HG03565 (cell line): ENCODE results near the gene MED16.

Experiments
- ATAC-seq: cut with Tn5 transposase; IDR thresholded peaks from one replicate; pipeline ENCODE4 v1.9.1; 2021; ENCODE audit warnings: mild to moderate bottlenecking, moderate library complexity; ENCODE audit not compliant: unreplicated experiment

Gene MED16

DNA sequence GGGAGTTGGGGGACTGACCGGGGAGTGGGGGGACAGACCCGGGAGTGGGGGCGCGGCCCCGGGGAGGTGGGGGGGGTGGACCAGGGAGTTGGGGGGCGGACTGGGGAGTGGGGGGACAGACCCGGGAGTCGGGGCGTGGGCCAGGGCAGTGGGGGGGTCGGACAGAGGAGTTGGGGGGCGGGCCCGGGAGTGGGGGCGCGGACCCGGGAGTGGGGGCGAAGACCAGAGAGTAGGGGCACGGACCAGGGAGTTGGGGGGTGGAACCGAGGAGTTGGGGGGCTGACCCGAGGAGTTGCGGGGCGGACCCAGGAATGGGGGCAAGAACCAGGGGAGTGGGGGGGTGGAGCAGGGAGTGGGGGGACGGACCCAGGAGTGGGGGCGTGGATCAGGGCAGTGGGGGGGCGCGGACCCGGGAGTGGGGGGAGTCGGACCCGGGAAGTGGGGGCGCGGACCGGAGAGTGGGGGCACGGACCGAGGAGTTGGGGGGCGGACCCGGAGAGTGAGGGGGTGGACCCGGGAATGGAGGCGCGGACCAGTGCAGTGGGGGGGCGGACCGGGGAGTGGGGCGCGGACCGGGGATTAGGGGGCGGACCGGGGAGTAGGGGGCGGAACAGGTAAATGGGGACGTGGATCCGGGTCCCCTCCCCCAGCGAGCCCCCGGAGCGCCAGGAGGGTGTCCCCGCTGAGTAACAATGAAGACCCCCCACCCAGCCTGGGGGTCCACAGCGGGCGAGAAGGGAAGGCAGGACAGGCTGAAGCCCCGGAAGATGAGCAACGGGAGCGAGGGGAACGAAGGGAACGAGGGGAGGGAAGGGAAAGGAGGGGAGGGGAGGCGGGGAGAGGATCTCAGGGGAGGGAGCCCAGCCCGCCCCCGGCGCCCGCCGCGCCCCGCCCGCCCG is 19.4 kb upstream of the MED16 start:
- ATAC-seq = no peak

- ATAC-seq = no peak
These were observed 18.4 kb upstream of the MED16 start for GRCh38 chr19:911197-912033.

DNA sequence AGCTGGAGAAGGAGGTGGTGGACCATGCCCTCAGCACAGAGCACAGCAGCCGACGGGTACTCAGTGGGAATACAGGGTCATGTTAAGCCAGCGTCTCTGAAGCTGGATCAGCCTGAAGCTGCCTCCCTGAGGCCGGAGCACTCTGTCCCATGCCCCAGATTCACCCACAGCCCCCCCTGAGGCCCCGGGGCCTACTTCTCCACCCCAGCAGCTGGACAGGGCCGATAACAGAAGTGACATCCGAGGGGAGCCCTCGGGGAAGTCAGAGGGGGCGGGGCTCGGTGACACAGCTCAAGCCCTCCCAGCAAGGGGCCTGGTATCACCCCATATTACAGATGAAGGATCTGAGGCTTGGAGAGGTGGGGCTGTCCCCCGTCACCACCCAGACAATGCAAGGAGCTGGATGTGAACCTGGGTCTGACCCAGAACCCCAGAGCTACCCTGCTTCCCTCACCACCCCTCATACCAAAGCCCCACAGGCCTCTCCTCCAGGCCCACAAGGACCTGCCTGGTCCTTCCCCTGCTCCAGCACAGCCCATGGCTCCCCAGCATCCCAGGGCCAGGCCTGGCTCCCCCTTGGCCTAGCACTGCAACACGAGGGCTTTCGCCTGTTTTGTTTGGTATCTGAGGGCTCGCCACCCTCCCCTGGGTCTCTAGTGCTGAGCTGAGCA is 14.3 kb upstream of the MED16 start:
- ATAC-seq = no peak

DNA sequence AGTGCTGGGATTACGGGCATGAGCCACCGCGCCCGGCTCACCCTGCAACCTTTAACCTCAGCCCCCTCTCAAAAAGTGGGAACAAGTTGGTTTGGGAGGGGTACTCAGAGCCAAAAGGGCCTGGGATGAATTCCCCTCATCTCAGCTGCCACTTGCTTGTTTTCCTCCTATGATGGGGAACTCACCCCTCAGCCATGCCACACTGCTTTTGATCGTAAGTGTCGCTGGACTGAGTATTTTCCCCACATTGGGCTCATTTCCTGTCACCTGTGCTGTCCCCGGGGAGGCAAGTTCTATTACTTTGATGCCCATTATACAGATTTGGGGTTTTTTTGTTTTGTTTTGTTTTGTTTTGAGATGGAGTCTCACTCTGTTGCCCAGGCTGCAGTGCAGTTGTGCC is 13.5 kb upstream of the MED16 start:
- ATAC-seq = no peak

GRCh38 chr19:904545-904944 is 11.6 kb upstream of the MED16 start:
- ATAC-seq = no peak

DNA sequence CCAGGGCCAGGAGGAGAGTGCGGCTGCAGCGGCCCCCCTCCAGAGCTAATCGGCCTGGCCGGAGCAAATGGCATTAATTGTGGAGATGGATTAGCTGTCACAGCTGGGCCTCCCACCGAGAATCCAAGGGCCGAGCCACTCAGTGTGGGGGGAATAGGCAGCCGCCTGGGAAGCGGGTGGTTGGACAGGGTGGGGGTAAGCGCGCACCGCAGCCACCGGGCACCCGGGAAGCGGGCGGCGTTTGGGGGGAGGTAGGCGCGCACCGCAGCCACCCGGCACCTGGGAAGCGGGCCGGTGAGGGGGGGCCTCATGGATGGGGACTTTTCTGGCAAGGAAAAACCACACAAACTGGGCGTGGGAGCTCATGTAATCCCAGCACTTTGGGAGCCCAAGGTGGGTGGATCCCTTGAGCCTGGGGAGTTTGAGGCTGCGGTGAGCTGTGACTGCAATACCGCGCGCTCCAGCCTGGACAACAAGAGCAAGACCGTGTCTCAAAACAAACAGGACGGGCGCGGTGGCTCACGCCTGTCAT is 10.3 kb upstream of the MED16 start:
- ATAC-seq = no peak

- no peak for ATAC-seq
These were observed 9.6 kb upstream of the MED16 start for GRCh38 chr19:902446-903226.

- no peak for ATAC-seq
These were observed 9.0 kb upstream of the MED16 start for GRCh38 chr19:902093-902370.

- ATAC-seq = no peak
These were observed 8.5 kb upstream of the MED16 start for GRCh38 chr19:901216-902092.

GRCh38 chr19:900302-901111 is 7.5 kb upstream of the MED16 start:
- no peak for ATAC-seq

DNA sequence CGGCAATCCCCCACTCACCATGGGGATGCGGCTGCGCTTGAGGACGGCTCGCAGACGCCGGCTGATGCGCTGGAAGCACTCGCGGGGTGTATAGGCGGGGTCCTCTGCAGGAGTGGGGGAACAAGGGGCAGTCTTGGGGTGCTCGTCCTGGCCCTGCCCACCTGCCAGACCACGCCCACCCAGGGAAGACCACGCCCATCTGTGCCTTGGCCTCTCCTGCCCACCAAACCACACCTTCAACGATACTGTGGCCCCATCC is 7.0 kb upstream of the MED16 start:
- ATAC-seq = no peak

- ATAC-seq = no peak
These were observed 6.5 kb upstream of the MED16 start for GRCh38 chr19:899336-900042.

DNA sequence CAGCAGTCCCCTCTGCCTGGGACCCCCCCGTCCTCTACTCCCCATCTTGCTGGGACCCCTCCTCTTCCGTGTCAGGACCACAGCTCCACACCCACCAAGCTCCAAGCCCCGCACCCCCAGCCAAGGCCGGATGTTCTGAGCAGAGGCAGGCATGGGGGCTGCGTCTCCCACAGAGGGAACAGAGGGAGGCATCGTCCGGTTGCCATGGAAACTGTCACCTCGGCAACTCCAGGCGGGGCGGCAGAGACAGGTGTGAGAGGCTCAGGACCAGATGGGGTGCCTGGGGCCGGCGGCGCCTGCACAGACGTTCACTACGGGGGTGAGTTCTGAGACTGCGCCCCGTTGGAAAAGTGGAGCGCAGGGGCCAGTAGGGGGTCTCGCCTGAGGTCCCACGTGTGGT is 5.7 kb upstream of the MED16 start:
- ATAC-seq = no peak

DNA sequence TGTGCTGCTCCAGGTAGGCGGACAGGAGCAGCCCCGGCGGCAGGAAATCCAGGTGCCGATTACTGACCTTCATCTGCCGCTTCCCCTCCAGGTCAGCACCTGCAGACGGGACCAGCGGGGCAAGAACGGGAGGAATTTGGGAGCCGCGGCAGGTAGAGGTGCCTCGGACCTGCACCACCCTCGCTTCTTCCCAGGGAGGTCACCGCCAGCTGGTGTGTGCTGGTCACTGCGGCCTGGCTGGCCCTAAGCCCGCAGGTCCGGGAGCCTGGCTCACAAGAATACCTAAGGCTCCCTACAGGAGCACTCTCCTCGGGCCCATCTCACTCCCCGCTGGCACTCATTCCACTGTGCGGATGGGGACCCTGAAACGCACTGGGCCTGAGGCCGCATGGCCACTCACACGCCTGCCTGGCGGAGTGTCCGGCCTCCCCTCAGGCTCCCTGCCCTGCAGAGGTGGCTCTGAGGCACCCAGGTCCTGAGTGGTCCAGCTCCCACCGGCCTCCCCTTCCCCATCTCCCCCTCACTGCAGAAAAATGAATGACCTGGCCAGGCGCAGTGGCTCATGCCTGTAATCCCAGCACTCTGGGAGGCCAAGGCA is 4.6 kb upstream of the MED16 start:
- no peak for ATAC-seq

- no peak for ATAC-seq
These were observed 4.0 kb upstream of the MED16 start for GRCh38 chr19:896999-897398.

- no peak for ATAC-seq
These were observed 3.4 kb upstream of the MED16 start for GRCh38 chr19:896434-896833.

DNA sequence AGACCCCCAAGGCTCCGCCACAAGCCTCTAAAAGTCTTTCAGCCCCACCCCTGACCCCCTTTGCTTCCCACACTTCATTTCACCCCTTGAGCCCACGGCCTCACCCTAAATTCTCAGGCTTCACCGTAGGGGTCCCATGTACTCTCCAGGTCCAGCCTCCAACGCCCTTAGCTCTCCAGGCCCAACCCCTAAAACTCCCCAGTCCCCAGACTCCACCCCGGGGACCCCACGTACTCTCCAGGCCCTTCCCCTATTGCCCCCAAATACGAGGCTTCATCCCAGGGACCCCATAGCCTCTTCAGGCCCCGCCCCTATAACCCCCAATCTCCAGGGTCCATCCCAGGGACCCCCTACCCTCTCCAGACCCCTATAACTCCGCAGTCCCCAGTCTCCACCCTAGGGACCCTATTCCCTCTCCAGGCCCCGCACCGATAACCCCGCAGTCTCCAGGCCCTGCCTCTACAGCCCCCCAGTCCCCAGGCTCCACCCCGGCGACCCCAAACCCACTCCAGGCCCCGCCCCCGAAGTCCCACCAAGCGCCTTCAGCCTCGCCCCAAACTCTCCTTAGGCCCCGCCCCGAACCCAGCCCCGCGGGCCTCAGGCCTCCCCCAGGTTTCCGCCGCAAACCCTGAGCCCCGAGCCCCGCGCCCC is 619 bp downstream of the MED16 start:
- ATAC-seq = no peak
